Measurements from ENCODE around the gene ART3. TPM values are rescaled to one million over a fixed set of nuclear protein-coding genes. Genes with fewer than 3 reads are reported as not detected.

ART3 gene
- total and polyA plus RNA-seq, 2 of the 8 experiments (the other 6 are each of a cell fraction or from before 2014, with no cell fraction given): 0.21 to 0.63 TPM

DNA sequence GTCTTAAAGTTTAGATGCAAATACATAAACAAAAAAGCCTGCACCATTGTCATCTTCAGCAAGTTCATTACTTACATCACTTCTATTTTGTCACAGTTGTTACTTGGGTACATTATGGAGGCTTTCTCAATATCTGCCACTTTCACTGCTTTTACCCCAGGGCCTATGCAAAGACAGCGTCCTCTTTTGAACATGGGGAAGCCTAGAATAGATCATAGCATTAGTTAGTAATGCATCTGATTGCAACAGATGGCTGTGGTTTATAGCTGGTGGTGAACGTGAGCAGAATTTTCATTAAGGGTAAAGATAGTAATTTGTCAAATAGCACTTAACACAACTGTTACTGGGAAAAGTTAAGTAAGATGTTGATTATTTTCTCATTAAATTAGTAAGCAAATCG lies 39.4 kb upstream of the ART3 start (continued):
- TF ChIP-seq, protein P1, sequence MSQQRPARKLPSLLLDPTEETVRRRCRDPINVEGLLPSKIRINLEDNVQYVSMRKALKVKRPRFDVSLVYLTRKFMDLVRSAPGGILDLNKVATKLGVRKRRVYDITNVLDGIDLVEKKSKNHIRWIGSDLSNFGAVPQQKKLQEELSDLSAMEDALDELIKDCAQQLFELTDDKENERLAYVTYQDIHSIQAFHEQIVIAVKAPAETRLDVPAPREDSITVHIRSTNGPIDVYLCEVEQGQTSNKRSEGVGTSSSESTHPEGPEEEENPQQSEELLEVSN (IDR thresholded peaks at IDR 0.05): no peak
- TF ChIP-seq MAFK (IDR thresholded peaks at IDR 0.05; ENCODE audit: low read depth, low read length) (no peak), GABPA (IDR thresholded peaks at IDR 0.05; ENCODE audit: borderline replicate concordance, insufficient read depth, low read length) (no peak), NRF1 (IDR thresholded peaks at IDR 0.05; ENCODE audit: low read depth, low read length) (no peak), POLR2AphosphoS5 (IDR thresholded peaks at IDR 0.05; ENCODE audit: low read depth, low read length) (no peak)
